Panc1 (cell line): ENCODE data around the gene F8A1.

Experiments used
- POLR2AphosphoS5 ChIP-seq: IDR thresholded peaks from 2 replicates; pipeline ENCODE4 v1.6.1; 2012; ENCODE audit warnings: mild to moderate bottlenecking, low read depth, low read length, moderate library complexity
- REST ChIP-seq, 2 experiments: IDR thresholded peaks; 2 replicates each; pipeline ENCODE4 v1.6.1; 2011 to 2012; ENCODE audit warnings: low read depth in 2 of 2, control low read depth in 1 of 2, low read length in 1 of 2, mild to moderate bottlenecking in 1 of 2, moderate library complexity in 1 of 2; ENCODE audit not compliant: insufficient read depth in 1 of 2
- TCF7L2 ChIP-seq: IDR thresholded peaks from 2 replicates; pipeline ENCODE4 v1.6.1; 2011; ENCODE audit warnings: mild to moderate bottlenecking, low read depth, low read length, inconsistent platforms
- TF ChIP-seq, protein P1 (sequence below): fragments of 450-650 bp; IDR thresholded peaks from 2 replicates; pipeline ENCODE4 v1.5.1; 2017; ENCODE audit warnings: mild to moderate bottlenecking

GRCh38 chrX:154840856-154841255 is 45.3 kb upstream of the F8A1 start:
- TF ChIP-seq, protein P1, sequence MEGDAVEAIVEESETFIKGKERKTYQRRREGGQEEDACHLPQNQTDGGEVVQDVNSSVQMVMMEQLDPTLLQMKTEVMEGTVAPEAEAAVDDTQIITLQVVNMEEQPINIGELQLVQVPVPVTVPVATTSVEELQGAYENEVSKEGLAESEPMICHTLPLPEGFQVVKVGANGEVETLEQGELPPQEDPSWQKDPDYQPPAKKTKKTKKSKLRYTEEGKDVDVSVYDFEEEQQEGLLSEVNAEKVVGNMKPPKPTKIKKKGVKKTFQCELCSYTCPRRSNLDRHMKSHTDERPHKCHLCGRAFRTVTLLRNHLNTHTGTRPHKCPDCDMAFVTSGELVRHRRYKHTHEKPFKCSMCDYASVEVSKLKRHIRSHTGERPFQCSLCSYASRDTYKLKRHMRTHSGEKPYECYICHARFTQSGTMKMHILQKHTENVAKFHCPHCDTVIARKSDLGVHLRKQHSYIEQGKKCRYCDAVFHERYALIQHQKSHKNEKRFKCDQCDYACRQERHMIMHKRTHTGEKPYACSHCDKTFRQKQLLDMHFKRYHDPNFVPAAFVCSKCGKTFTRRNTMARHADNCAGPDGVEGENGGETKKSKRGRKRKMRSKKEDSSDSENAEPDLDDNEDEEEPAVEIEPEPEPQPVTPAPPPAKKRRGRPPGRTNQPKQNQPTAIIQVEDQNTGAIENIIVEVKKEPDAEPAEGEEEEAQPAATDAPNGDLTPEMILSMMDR, result peak; percentile 56; the same call in 1 of the 2 replicates
- TF ChIP-seq TCF7L2 (no peak), POLR2AphosphoS5 (no peak), REST (IDR thresholded peaks at IDR 0.05; ENCODE audit: insufficient read depth in 1 of 2, low read depth in 2 of 2, low read length in 1 of 2) (no peak)
